Lung (tissue), 12 donors: ENCODE measurements around the gene MAPK6. TPM values are rescaled to one million over a fixed set of nuclear protein-coding genes. Genes with fewer than 3 reads are reported as not detected.

ENCODE experiments used
- ATAC-seq: fragments of 200-7000 bp; cut with Tn5 transposase; one replicate; pipeline ENCODE4 v1.9.1; 2020; ENCODE audit warnings: moderate number of reproducible peaks; ENCODE audit not compliant: insufficient read depth, low FRiP score
- DNase-seq, 3 donors: peaks; one replicate each; pipeline ENCODE4 v3.0.0-alpha.2; 2013 to 2017
- H3K27ac ChIP-seq, 2 donors: one replicate each; pipeline ENCODE4 v1.5.1; 2013; ENCODE audit warnings: mild to moderate bottlenecking in 2 of 2, moderate library complexity in 2 of 2, control low read depth in 1 of 2, inconsistent platforms in 1 of 2, low read depth in 1 of 2, low read length in 1 of 2
- H3K27me3 ChIP-seq, 3 donors: one replicate each; pipeline ENCODE4 v1.5.1; 2013; ENCODE audit warnings: low read length in 2 of 3; ENCODE audit not compliant: control insufficient read depth in 3 of 3, insufficient read depth in 3 of 3
- H3K36me3 ChIP-seq, 4 donors: one replicate each; pipeline ENCODE4 v1.5.1; 2013; ENCODE audit warnings: low read length in 4 of 4, mild to moderate bottlenecking in 1 of 4, moderate library complexity in 1 of 4; ENCODE audit not compliant: control insufficient read depth in 4 of 4, insufficient read depth in 4 of 4
- H3K4me1 ChIP-seq, 5 donors: one replicate each; pipeline ENCODE4 v1.5.1; 2013; ENCODE audit warnings: low read length in 5 of 5, mild to moderate bottlenecking in 2 of 5, moderate library complexity in 1 of 5; ENCODE audit not compliant: control insufficient read depth in 5 of 5, insufficient read depth in 5 of 5
- H3K4me3 ChIP-seq: one replicate; pipeline ENCODE4 v1.5.1; 2013; ENCODE audit warnings: mild to moderate bottlenecking, control low read depth, moderate library complexity
- H3K9ac ChIP-seq, 2 donors: one replicate each; pipeline ENCODE4 v1.5.1; 2013; ENCODE audit warnings: low read length in 2 of 2, control low read depth in 1 of 2; ENCODE audit not compliant: insufficient read depth in 1 of 2
- H3K9me3 ChIP-seq, 4 donors: one replicate each; pipeline ENCODE4 v1.5.1; 2013; ENCODE audit warnings: low read length in 3 of 4, mild to moderate bottlenecking in 1 of 4, moderate library complexity in 1 of 4; ENCODE audit not compliant: control insufficient read depth in 4 of 4, insufficient read depth in 3 of 4
- CTCF ChIP-seq: IDR thresholded peaks from 2 replicates; pipeline ENCODE4 v1.5.1; 2012; ENCODE audit warnings: mild to moderate bottlenecking; ENCODE audit errors: control extremely low read depth, extremely low read depth
- WGBS, 2 donors: extraction: QIAGEN DNeasy Blood & Tissue Kit; methylation state at CpG; one replicate each; pipeline ENCODE4 v1.1.7; 2013; 5-methylcytosine and 5-hydroxymethylcytosine counted together
- polyA plus RNA-seq, 2 donors: library from polyadenylated mRNA; stranded (reverse); fragments of 200-250 nt; gene quantifications; one replicate each; pipeline ENCODE4 v1.2.1, GENCODE V29; 2013
- total RNA-seq, 2 donors: library from RNA; depleted of rRNA in 1 of 2; stranded (reverse); fragments of >200 nt in 1 of 2; gene quantifications; one replicate each; pipeline ENCODE4 v1.2.1, GENCODE V29; 2014 to 2021
- donor health status: control.
- donor health status: control.
- donor health status: Bipolar disorder and iron deficiency.
- donor health status: healthy.
- donor health status: DM: yes; HTN: yes; CAD: no.

The MAPK6 gene
- total and polyA plus RNA-seq, 4 donors: 5.4 to 39.8 (median 24.6) TPM

GRCh38 chr15:52109559-52110451, 90.8 kb downstream of the MAPK6 start:
- Histone ChIP-seq H3K4me1 (peaks cover 0 to 11% (median 4%) of the 10 kb centered on the region in 5 donors), H3K27ac (no peak overlapping the region), H3K9ac (no peak overlapping the region), H3K9me3 (peaks cover 0 to 3% (median 0%) of the 10 kb centered on the region in 4 donors), H3K4me3 (no peak overlapping the region), H3K36me3 (no peaks in the 10 kb centered on the region), H3K27me3 (peaks cover 0 to 28% (median 18%) of the 10 kb centered on the region in 3 donors)
- no peak for DNase-seq
- TF ChIP-seq CTCF: no peak
- no peak for ATAC-seq
- 62 to 68% methylated on average over 5 of the region's 5 CpGs for WGBS, 2 donors

GRCh38 chr15:52111517-52112202, 92.6 kb downstream of the MAPK6 start:
- WGBS, 2 donors: 49 to 54% methylated on average over 32 of the region's 32 CpGs
- DNase-seq (no peak), ATAC-seq (no peak)
- H3K27ac ChIP-seq: no peak overlapping the region
- H3K9ac ChIP-seq: no peak overlapping the region
- peaks cover 0 to 28% (median 18%) of the 10 kb centered on the region in 3 donors for H3K27me3 ChIP-seq
- peaks cover 0 to 17% (median 4%) of the 10 kb centered on the region in 5 donors for H3K4me1 ChIP-seq
- no peak for TF ChIP-seq CTCF
- peaks cover 0 to 3% (median 0%) of the 10 kb centered on the region in 4 donors for H3K9me3 ChIP-seq
- H3K36me3 ChIP-seq: no peaks in the 10 kb centered on the region
- no peak overlapping the region for H3K4me3 ChIP-seq

- 2 to 3% methylated on average over 56 to 61 of the region's 61 CpGs for WGBS, 2 donors
Observed at GRCh38 chr15:52112203-52112750, 93.3 kb downstream of the MAPK6 start.

More at GRCh38 chr15:52112203-52112750, 93.3 kb downstream of the MAPK6 start:
- Histone ChIP-seq H3K27ac (no peak overlapping the region), H3K4me3 (peak overlapping the region; percentile 17), H3K36me3 (no peaks in the 10 kb centered on the region), H3K9me3 (peaks cover 0 to 3% (median 0%) of the 10 kb centered on the region in 4 donors), H3K9ac (no peak overlapping the region), H3K27me3 (peaks cover 0 to 28% (median 18%) of the 10 kb centered on the region in 3 donors), H3K4me1 (peaks cover 0 to 17% (median 4%) of the 10 kb centered on the region in 5 donors)
- ATAC-seq: peak; percentile 56
- no peak for TF ChIP-seq CTCF
- peak; percentile 24 to 30 (median 28) for DNase-seq
